ENCODE measurements around the gene ZNF436.
"Not testable (repeated sequence)": the region's sequence is repeated elsewhere in the genome, so short reads cannot be mapped to it uniquely, and the experiment has no call there.

The ZNF436 gene

GRCh38 chr1:23392125-23392855 lies 22.7 kb upstream of the ZNF436 start:
- no peak for DNase-seq

- no peak for DNase-seq
These were observed 20.2 kb upstream of the ZNF436 start for GRCh38 chr1:23389837-23390321.

- DNase-seq, result no peak
These were observed 17.9 kb upstream of the ZNF436 start for GRCh38 chr1:23387494-23387893.

- no peak for DNase-seq
These were observed 15.5 kb upstream of the ZNF436 start for GRCh38 chr1:23385119-23385621.

- DNase-seq, result peak; percentile 71
These were observed 14.8 kb upstream of the ZNF436 start for GRCh38 chr1:23384312-23385058.

- no peak for DNase-seq
These were observed 14.1 kb upstream of the ZNF436 start for GRCh38 chr1:23383577-23384311.

GRCh38 chr1:23381233-23381885 lies 11.7 kb upstream of the ZNF436 start:
- no peak for DNase-seq

GRCh38 chr1:23380719-23381118 lies 11.1 kb upstream of the ZNF436 start:
- DNase-seq, result no peak

- not testable (repeated sequence) for DNase-seq
These were observed 10.6 kb upstream of the ZNF436 start for GRCh38 chr1:23380236-23380635.

- DNase-seq, result peak; percentile 52
These were observed 7.5 kb upstream of the ZNF436 start for GRCh38 chr1:23376890-23377811.

GRCh38 chr1:23374079-23374735 lies 4.6 kb upstream of the ZNF436 start:
- DNase-seq, result not testable (repeated sequence)

- DNase-seq, result peak; percentile 69
These were observed 2.6 kb upstream of the ZNF436 start for GRCh38 chr1:23371987-23372880.

- no peak for DNase-seq
These were observed 1.3 kb upstream of the ZNF436 start for GRCh38 chr1:23370709-23371584.

GRCh38 chr1:23370330-23370708 lies 683 bp upstream of the ZNF436 start:
- DNase-seq, result no peak

GRCh38 chr1:23368562-23369334 lies 888 bp downstream of the ZNF436 start:
- peak; percentile 95 for DNase-seq

- DNase-seq, result peak; percentile 100
These were observed 1.7 kb downstream of the ZNF436 start for GRCh38 chr1:23367791-23368561.

- no peak for DNase-seq
These were observed 2.2 kb downstream of the ZNF436 start for GRCh38 chr1:23367451-23367790.
